Caco-2 (cell line): Measurements from ENCODE around the gene TMEM156. TPM values are rescaled to one million over a fixed set of nuclear protein-coding genes. Genes with fewer than 3 reads are reported as not detected.

Experiments used
- BruUV-seq: library from RNA; stranded (reverse); fragments of 400-500 nt; replicated peaks from 2 replicates; lab custom pipeline; 2021; lab: Mats Ljungman, UMichigan
- CTCF ChIA-PET: fragments of 300-600 bp; sonication (Branson Sonifier 250); formaldehyde crosslinking; loops from one replicate; lab custom pipeline; 2022; ENCODE audit warnings: antibody characterized with exemption; lab: Charles Lee
- POLR2A ChIA-PET: fragments of 300-600 bp; sonication (Branson Sonifier 250); formaldehyde crosslinking; loops from one replicate; lab custom pipeline; 2022; ENCODE audit warnings: antibody characterized with exemption; lab: Charles Lee
- DNase-seq, 2 experiments: peaks; one replicate each; pipeline versions ENCODE4 v3.0.0 to v3.0.0-alpha.2; 2020 to 2022
- H3K27me3 ChIP-seq: replicated peaks from 2 replicates; pipeline ENCODE4 v1.6.0; 2011; ENCODE audit warnings: low read length; ENCODE audit not compliant: control insufficient read depth, insufficient read depth
- H3K36me3 ChIP-seq: 2 replicates; pipeline ENCODE4 v1.5.1; 2011; ENCODE audit warnings: low read length; ENCODE audit not compliant: control insufficient read depth, insufficient read depth
- H3K4me1 ChIP-seq: fragments of 250-450 bp; sonication (Bioruptor Pico); 2 replicates; pipeline ENCODE4 v1.5.1; 2020; ENCODE audit warnings: mild to moderate bottlenecking
- H3K4me3 ChIP-seq: 2 replicates; pipeline ENCODE4 v1.5.1; 2011; ENCODE audit warnings: low read depth, mild to moderate bottlenecking, control low read depth, low read length
- H3K9me3 ChIP-seq: fragments of 250-450 bp; sonication (Bioruptor Pico); 2 replicates; pipeline ENCODE4 v1.5.1; 2020; ENCODE audit warnings: mild to moderate bottlenecking, moderate library complexity
- H3K27ac Mint-ChIP-seq: one replicate; pipeline ENCODE4 v1.8.0; 2022; ENCODE audit warnings: mixed read lengths; ENCODE audit not compliant: unreplicated experiment
- H3K27me3 Mint-ChIP-seq: one replicate; pipeline ENCODE4 v1.8.0; 2022; ENCODE audit warnings: mixed read lengths; ENCODE audit not compliant: insufficient read depth, unreplicated experiment
- H3K36me3 Mint-ChIP-seq: one replicate; pipeline ENCODE4 v1.8.0; 2022; ENCODE audit warnings: mild to moderate bottlenecking, mixed read lengths; ENCODE audit not compliant: insufficient read depth, unreplicated experiment
- H3K4me1 Mint-ChIP-seq: one replicate; pipeline ENCODE4 v1.8.0; 2022; ENCODE audit warnings: low read depth, mixed read lengths; ENCODE audit not compliant: unreplicated experiment
- H3K4me3 Mint-ChIP-seq: one replicate; pipeline ENCODE4 v1.8.0; 2022; ENCODE audit warnings: mild to moderate bottlenecking, moderate library complexity, mixed read lengths; ENCODE audit not compliant: unreplicated experiment
- H3K9me3 Mint-ChIP-seq: one replicate; pipeline ENCODE4 v1.8.0; 2022; ENCODE audit warnings: mixed read lengths; ENCODE audit not compliant: unreplicated experiment
- intact Hi-C: fragments of 100-400 bp; cut with micrococcal nuclease; formaldehyde crosslinking; loops from one replicate; pipeline ENCODE4 v1.10.0; 2022; ENCODE audit not compliant: unreplicated experiment
- total RNA-seq: library from RNA; stranded (reverse); gene quantifications from 2 replicates; pipeline ENCODE4 v1.2.3, GENCODE V29; 2022
- TF ChIP-seq, protein P1 (sequence below), 2 experiments: fragments of 200-600 bp in 1 of 2; IDR thresholded peaks; 1 replicate in 1 of 2; 2 replicates in 1 of 2; pipeline versions ENCODE4 v1.5.1 to v1.8.0; 2011 to 2022; ENCODE audit warnings: antibody characterized with exemption in 1 of 2, control low read depth in 1 of 2, inconsistent platforms in 1 of 2, low read depth in 1 of 2, low read length in 1 of 2, mild to moderate bottlenecking in 1 of 2, moderate library complexity in 1 of 2; ENCODE audit not compliant: insufficient read depth in 1 of 2, severe bottlenecking in 1 of 2, unreplicated experiment in 1 of 2

The TMEM156 gene
- total RNA-seq, 1 experiment from 2014 or later: not detected

DNA sequence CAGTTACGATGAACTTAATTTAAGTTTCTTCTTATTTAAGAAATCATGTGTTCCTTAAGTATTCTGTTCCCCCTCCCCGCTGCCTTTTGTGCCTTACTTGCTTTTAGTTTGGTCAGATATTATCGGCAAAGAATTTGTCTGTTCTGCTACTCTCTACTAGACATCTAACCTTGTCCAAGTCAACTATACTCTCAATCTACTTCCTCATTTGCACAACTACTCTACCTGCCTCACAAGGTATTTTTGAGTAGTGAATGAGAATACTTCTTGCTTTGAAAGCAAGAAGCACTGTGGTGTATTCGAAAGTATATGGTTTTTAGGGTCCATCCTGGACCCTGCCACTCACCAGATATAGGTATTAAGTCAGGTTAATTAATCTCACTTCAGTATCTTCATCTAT lies 21.8 kb upstream of the TMEM156 start:
- Histone ChIP-seq H3K9me3 (no peaks in the 10 kb centered on the region), H3K36me3 (no peaks in the 10 kb centered on the region), H3K27me3 (no peaks in the 10 kb centered on the region), H3K4me1 (no peaks in the 10 kb centered on the region), H3K4me3 (no peak overlapping the region)
- Mint-ChIP-seq H3K4me3 (no peak overlapping the region), H3K9me3 (no peaks in the 10 kb centered on the region), H3K36me3 (peaks cover 7% of the 10 kb centered on the region), H3K27ac (no peak overlapping the region), H3K4me1 (no peaks in the 10 kb centered on the region), H3K27me3 (no peaks in the 10 kb centered on the region)
- DNase-seq: no peak
- TF ChIP-seq, protein P1, sequence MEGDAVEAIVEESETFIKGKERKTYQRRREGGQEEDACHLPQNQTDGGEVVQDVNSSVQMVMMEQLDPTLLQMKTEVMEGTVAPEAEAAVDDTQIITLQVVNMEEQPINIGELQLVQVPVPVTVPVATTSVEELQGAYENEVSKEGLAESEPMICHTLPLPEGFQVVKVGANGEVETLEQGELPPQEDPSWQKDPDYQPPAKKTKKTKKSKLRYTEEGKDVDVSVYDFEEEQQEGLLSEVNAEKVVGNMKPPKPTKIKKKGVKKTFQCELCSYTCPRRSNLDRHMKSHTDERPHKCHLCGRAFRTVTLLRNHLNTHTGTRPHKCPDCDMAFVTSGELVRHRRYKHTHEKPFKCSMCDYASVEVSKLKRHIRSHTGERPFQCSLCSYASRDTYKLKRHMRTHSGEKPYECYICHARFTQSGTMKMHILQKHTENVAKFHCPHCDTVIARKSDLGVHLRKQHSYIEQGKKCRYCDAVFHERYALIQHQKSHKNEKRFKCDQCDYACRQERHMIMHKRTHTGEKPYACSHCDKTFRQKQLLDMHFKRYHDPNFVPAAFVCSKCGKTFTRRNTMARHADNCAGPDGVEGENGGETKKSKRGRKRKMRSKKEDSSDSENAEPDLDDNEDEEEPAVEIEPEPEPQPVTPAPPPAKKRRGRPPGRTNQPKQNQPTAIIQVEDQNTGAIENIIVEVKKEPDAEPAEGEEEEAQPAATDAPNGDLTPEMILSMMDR (IDR thresholded peaks at IDR 0.05; ENCODE audit: insufficient read depth in 1 of 2, low read depth in 1 of 2, low read length in 1 of 2, severe bottlenecking in 1 of 2, unreplicated experiment in 1 of 2): no peak
- intact Hi-C loops: no loop called here
- BruUV-seq: no TSS peak
- ChIA-PET CTCF (no interaction called here), POLR2A (interaction anchor here (0.8 kb wide), 2 partner anchors 8 to 11 kb away, joined by 3 to 6 read pairs; no protein-coding TSS in a partner anchor)

DNA sequence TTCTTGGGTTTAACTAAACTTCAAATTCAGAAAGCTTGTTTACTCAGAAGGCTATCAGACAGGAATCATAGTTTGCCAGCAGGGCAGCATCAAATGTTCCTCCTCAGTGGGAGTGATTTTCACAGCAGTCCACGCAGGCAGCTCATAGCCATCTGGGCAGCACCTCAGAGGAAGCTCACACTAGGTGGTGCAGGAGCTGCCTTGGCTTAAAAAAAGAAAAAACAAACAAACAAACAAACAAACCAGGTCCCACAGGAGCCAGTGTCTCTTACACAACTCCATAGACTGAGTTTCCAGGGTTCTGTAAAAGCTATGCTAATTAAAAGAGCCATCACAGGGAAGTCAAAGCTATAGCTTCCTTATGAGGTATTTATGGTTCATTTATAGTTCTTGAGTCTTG lies 19.3 kb upstream of the TMEM156 start:
- Mint-ChIP-seq H3K4me3 (no peak overlapping the region), H3K36me3 (peaks cover 15% of the 10 kb centered on the region), H3K27me3 (no peaks in the 10 kb centered on the region), H3K27ac (no peak overlapping the region), H3K9me3 (no peaks in the 10 kb centered on the region), H3K4me1 (no peaks in the 10 kb centered on the region)
- Histone ChIP-seq H3K27me3 (no peaks in the 10 kb centered on the region), H3K4me1 (peaks cover 5% of the 10 kb centered on the region; the same call in 1 of the 2 replicates), H3K4me3 (no peak overlapping the region), H3K36me3 (no peaks in the 10 kb centered on the region), H3K9me3 (no peaks in the 10 kb centered on the region)
- no peak for DNase-seq
- TF ChIP-seq, protein P1 (IDR thresholded peaks at IDR 0.05; ENCODE audit: insufficient read depth in 1 of 2, low read depth in 1 of 2, low read length in 1 of 2, severe bottlenecking in 1 of 2, unreplicated experiment in 1 of 2): no peak
- CTCF ChIA-PET: interaction anchor here (1.8 kb wide), 1 partner anchor 149 kb away, joined by 4 read pairs; no protein-coding TSS in a partner anchor
- POLR2A ChIA-PET: no interaction called here
- BruUV-seq: no TSS peak
- intact Hi-C loops: no loop called here

DNA sequence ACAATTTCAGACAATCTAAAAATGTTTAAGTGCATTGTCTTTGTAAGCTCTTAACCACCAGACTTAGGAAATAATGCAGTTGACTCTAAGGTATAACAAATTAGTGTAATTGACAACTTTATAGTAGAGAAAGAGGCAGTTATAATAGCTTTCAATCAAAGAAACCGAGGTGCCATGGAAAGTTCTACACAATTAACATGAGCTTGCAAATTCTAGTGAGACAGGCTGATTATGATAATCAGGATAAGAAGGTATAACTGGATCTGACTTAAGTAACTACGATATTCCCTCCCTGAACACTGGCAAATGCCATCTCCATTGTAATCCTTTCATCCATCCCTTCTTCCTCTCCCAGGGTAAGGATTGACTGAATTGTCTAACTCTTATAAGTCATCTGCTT lies 18.4 kb upstream of the TMEM156 start:
- no peaks in the 10 kb centered on the region for H3K9me3 ChIP-seq
- CTCF ChIA-PET: no interaction called here
- Mint-ChIP-seq H3K9me3 (no peaks in the 10 kb centered on the region), H3K36me3 (peaks cover 21% of the 10 kb centered on the region), H3K27ac (no peak overlapping the region), H3K4me3 (no peak overlapping the region), H3K27me3 (no peaks in the 10 kb centered on the region), H3K4me1 (peaks cover 7% of the 10 kb centered on the region)
- POLR2A ChIA-PET: no interaction called here
- H3K27me3 ChIP-seq: no peaks in the 10 kb centered on the region
- H3K4me1 ChIP-seq: peaks cover 5% of the 10 kb centered on the region; the same call in 1 of the 2 replicates
- no peak overlapping the region for H3K4me3 ChIP-seq
- TF ChIP-seq, protein P1 (IDR thresholded peaks at IDR 0.05; ENCODE audit: insufficient read depth in 1 of 2, low read depth in 1 of 2, low read length in 1 of 2, severe bottlenecking in 1 of 2, unreplicated experiment in 1 of 2): no peak
- no TSS peak for BruUV-seq
- no peaks in the 10 kb centered on the region for H3K36me3 ChIP-seq
- intact Hi-C loops: no loop called here
- DNase-seq: no peak
